SU-DHL-6 (cell line): Measurements from ENCODE around the gene MCU.

Experiments used
- H2AFZ ChIP-seq: fragments of 200-600 bp; sonication (generic); 2 replicates; pipeline ENCODE4 v1.6.1; 2014; ENCODE audit warnings: low read depth, mild to moderate bottlenecking, moderate library complexity, mixed read lengths, antibody characterized with exemption, low read length; ENCODE audit not compliant: severe bottlenecking
- H3F3A ChIP-seq: fragments of 200-600 bp; shearing (Covaris generic); 2 replicates; pipeline ENCODE4 v1.6.0; 2016; ENCODE audit warnings: antibody characterized with exemption, mild to moderate bottlenecking; ENCODE audit not compliant: insufficient read depth
- H3K27ac ChIP-seq: fragments of 200-600 bp; sonication (generic); 2 replicates; pipeline ENCODE4 v1.5.1; 2016; ENCODE audit warnings: low read depth, mild to moderate bottlenecking, low read length, moderate library complexity, mixed read lengths
- H3K27me3 ChIP-seq: fragments of 200-600 bp; sonication (generic), shearing (Covaris generic); 2 replicates; pipeline ENCODE4 v1.6.0; 2014; ENCODE audit warnings: mild to moderate bottlenecking, low read length
- H3K36me3 ChIP-seq: fragments of 200-600 bp; sonication (generic); 2 replicates; pipeline ENCODE4 v1.6.1; 2014; ENCODE audit warnings: mild to moderate bottlenecking, low read length, mixed read lengths
- H3K4me2 ChIP-seq: fragments of 300-600, 200-600 bp; shearing (Covaris generic), sonication (generic); 2 replicates; pipeline ENCODE4 v1.6.0; 2014; ENCODE audit warnings: low read length, low read depth, mild to moderate bottlenecking; ENCODE audit not compliant: poor library complexity, severe bottlenecking
- H3K4me3 ChIP-seq: fragments of 200-600 bp; sonication (generic); 2 replicates; pipeline ENCODE4 v1.5.1; 2014; ENCODE audit warnings: antibody characterized with exemption, low read length, mild to moderate bottlenecking, mixed read lengths; ENCODE audit not compliant: insufficient read depth, poor library complexity, severe bottlenecking
- H3K79me2 ChIP-seq: fragments of 200-600 bp; sonication (generic); 2 replicates; pipeline ENCODE4 v1.6.1; 2014; ENCODE audit warnings: mild to moderate bottlenecking, low read length, moderate library complexity; ENCODE audit not compliant: insufficient read depth
- H3K9ac ChIP-seq: fragments of 200-600 bp; sonication (generic); 2 replicates; pipeline ENCODE4 v1.7.0; 2014; ENCODE audit warnings: mild to moderate bottlenecking, low read length
- H3K9me2 ChIP-seq: fragments of 200-600 bp; sonication (generic); replicated peaks from 2 replicates; pipeline ENCODE4 v1.6.1; 2014; ENCODE audit warnings: low read length; ENCODE audit not compliant: insufficient read depth
- H3K9me3 ChIP-seq: fragments of 200-600 bp; sonication (generic); 2 replicates; pipeline ENCODE4 v1.6.1; 2014; ENCODE audit warnings: low read length, mixed read lengths; ENCODE audit not compliant: insufficient read depth
- H4K20me1 ChIP-seq: fragments of 200-600 bp; sonication (generic); 2 replicates; pipeline ENCODE4 v1.6.1; 2014; ENCODE audit warnings: low read depth, mild to moderate bottlenecking, antibody characterized with exemption, low read length, moderate library complexity, mixed read lengths
- CTCF ChIP-seq: fragments of 200-600 bp; sonication (generic); IDR thresholded peaks from one replicate; pipeline ENCODE4 v1.5.1; 2017; ENCODE audit warnings: antibody characterized with exemption, mild to moderate bottlenecking, low read length, moderate library complexity; ENCODE audit not compliant: insufficient read depth, poor library complexity, severe bottlenecking
- EZH2phosphoT487 ChIP-seq: fragments of 200-600 bp; sonication (generic), shearing (Covaris generic); conservative IDR thresholded peaks from 2 replicates; pipeline ENCODE4 v1.6.1; 2018; ENCODE audit warnings: mild to moderate bottlenecking, antibody characterized with exemption, low read length, moderate library complexity, mixed read lengths

MCU gene

DNA sequence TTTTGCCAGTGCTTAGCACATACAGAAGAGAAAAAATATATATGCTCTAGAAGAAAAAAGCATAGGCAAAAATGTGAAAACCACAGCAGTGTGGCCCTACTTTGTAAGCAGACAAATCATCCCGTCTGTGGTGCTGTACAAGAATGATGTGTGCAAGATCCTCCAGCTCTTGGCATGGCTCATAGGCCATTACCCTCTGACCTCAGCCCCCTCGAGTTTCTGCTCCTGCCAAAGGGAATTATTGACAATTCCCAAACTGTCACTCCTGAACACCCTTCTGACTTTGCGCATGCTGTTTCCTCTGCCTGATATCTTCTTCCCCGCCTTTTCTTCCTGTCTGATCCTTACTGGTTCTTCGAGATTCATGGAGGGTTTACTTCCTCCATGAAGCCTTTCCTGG, 235.5 kb downstream of the MCU start:
- Histone ChIP-seq H3F3A (no peaks in the 10 kb centered on the region), H3K9ac (no peak overlapping the region), H3K4me2 (no peak overlapping the region), H3K27ac (no peak overlapping the region), H2AFZ (no peak overlapping the region), H3K79me2 (no peaks in the 10 kb centered on the region), H3K4me3 (no peak overlapping the region), H3K27me3 (no peaks in the 10 kb centered on the region), H3K9me2 (no peaks in the 10 kb centered on the region), H3K9me3 (no peaks in the 10 kb centered on the region), H4K20me1 (no peaks in the 10 kb centered on the region), H3K36me3 (no peaks in the 10 kb centered on the region)
- TF ChIP-seq CTCF (no peak), EZH2phosphoT487 (no peak)

DNA sequence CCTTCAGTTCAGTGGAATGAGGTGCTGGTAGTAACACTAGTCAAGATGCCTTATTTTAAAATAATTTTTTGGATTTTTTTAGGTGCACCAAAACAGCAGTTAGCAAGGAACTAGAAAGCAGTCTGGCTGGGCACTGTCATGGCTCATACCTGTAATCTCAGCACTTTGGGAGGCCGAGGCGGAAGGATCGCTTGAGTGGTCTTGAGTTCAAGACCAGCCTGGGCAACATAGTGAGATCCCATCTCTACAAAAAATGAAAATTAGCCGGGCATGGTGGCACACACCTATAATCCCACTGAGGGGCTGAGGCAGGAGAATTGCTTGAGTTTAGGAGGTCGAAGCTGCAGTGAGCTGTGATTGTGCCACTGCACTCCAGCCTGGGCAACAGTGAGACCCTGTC, 236.9 kb downstream of the MCU start:
- Histone ChIP-seq H3K9me2 (no peaks in the 10 kb centered on the region), H3K79me2 (no peaks in the 10 kb centered on the region), H3K27me3 (no peaks in the 10 kb centered on the region), H3K27ac (no peak overlapping the region), H3K4me2 (no peak overlapping the region), H3F3A (no peaks in the 10 kb centered on the region), H3K4me3 (no peak overlapping the region), H3K9me3 (no peaks in the 10 kb centered on the region), H3K9ac (no peak overlapping the region), H2AFZ (no peak overlapping the region), H3K36me3 (no peaks in the 10 kb centered on the region), H4K20me1 (no peaks in the 10 kb centered on the region)
- TF ChIP-seq CTCF = no peak

DNA sequence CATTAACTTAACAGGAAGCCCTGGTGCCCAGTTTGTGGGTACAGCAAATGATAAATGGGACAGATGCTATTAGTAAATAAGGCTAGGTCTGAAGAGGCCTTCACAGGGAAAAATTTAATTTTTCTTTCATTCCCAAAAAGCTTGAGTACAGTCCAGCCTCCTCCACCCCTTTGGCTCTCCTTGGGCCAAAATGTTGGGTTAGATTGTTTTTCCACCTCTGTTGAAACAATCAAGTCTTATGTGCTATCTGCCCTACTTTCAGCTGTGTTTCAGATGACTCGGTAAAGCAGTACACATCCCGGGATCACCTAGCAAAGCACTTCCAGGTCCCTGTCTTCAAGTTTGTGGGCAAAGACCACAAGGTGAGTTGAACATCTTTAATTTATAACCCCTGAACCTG, 238.3 kb downstream of the MCU start:
- Histone ChIP-seq H3K27ac (no peak overlapping the region), H3K9ac (no peak overlapping the region), H3K36me3 (no peaks in the 10 kb centered on the region), H3K9me2 (no peaks in the 10 kb centered on the region), H4K20me1 (no peaks in the 10 kb centered on the region), H3K27me3 (no peaks in the 10 kb centered on the region), H3K4me3 (no peak overlapping the region), H3K79me2 (no peaks in the 10 kb centered on the region), H3F3A (no peaks in the 10 kb centered on the region), H3K4me2 (no peak overlapping the region), H2AFZ (no peak overlapping the region), H3K9me3 (no peaks in the 10 kb centered on the region)
- no peak for TF ChIP-seq EZH2phosphoT487
- TF ChIP-seq CTCF = no peak
